NK-92 (cell line): ENCODE data around the gene HEBP1.
"Not testable (repeated sequence)": the region's sequence is repeated elsewhere in the genome, so short reads cannot be mapped to it uniquely, and the experiment has no call there.

Experiments used
- DNase-seq: peaks from one replicate; lab custom pipeline; 2025; ENCODE audit not compliant: unreplicated experiment; lab: John Stamatoyannopoulos, UW

Gene HEBP1

GRCh38 chr12:12999959-13000615 is at the start of gene HEBP1:
HEBP1 (minus strand) TSS chr12:13000265; CDS start chr12:13000114, 151 bp downstream.
- peak; percentile 70 for DNase-seq

GRCh38 chr12:13049816-13050215 is 49.8 kb upstream of the HEBP1 start:
- DNase-seq = no peak

DNA sequence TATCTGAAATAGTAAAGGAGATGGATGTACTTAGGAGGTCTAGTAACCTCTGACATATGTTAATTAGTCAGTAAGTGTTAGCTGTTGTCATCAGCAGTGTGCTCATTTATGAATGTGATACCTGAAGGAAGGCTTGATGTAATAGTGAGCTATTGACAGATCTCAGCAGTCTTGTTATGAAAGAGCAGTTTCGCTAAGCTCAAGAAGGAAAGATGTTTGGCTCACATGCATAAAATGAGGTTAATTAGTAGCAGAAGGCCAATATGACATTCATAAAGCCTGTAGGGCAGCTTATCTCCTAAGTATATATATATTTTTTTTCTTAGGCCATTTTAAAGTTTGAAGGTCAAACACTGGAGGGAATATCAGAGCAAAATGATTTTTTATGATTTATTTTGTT is 46.9 kb upstream of the HEBP1 start:
- no peak for DNase-seq

- DNase-seq = no peak
Measured at GRCh38 chr12:13045816-13046215, 45.8 kb upstream of the HEBP1 start.

GRCh38 chr12:13044906-13045299 is 44.8 kb upstream of the HEBP1 start:
- no peak for DNase-seq

- DNase-seq = no peak
Measured at GRCh38 chr12:13044002-13044905, 44.2 kb upstream of the HEBP1 start, which contains the start of gene FAM234B. FAM234B (plus strand) TSS chr12:13044381; CDS start chr12:13044404, 23 bp downstream.

DNA sequence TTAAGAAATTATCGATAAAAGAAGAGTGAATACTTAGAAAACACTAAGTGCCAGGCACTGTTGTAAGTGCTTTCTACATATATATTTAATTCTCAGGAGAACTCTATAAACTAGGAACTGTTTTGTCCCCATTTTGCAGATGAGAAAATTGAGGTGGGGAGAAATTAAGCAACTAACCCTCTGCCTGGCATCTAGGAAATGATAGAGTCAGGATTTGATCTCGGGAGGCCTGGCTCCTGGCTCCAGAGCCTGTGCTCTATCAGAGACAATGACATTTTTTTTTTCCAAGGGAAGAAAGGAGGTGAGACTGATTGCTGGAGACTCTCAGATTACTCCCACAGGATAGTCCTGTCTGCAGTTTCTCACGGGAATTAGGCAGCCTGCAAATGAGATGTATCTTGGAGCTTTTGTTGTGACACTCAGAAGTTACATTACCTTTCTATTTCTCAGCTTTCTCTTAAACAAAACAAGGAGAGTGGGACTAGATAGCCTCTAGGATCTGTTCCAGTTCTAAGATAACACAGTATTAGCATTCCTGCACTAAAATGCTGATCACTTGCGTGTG is 42.7 kb upstream of the HEBP1 start:
- DNase-seq = no peak

GRCh38 chr12:13041224-13041623 is 41.2 kb upstream of the HEBP1 start:
- DNase-seq = no peak

DNA sequence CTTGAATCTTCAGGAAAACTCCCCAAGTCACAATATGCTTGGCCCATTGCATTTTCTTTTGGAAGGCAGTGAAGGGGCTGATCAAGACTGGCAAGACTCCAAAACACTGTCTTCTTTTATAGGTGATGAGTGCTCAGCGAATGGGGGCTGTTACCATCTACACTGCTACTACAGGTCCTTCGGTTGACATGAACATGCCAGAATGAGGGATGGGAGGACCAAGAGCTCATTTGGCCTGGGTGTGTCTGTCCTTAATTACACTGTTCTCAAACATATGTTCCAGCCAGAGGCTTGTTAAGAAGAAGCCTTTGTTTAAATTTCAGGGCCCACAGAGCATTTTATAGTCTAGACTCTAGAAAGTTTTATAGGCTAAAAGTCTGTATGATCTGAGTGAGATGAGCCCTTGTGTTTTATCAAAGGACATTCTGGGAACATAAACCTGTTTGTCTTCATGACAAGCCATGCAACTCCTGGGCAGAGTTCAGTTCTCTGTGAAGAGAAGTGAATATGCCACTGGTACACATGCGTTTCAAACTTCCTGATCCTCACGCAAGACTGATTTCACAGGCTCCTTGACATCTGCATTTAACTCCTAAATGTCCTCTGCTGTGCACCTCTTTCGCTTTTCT is 39.4 kb upstream of the HEBP1 start:
- no peak for DNase-seq

- no peak for DNase-seq
Measured at GRCh38 chr12:13038491-13039161, 38.6 kb upstream of the HEBP1 start.

- DNase-seq = no peak
Measured at GRCh38 chr12:13036881-13037280, 36.8 kb upstream of the HEBP1 start.

GRCh38 chr12:13035335-13035734 is 35.3 kb upstream of the HEBP1 start:
- not testable (repeated sequence) for DNase-seq

DNA sequence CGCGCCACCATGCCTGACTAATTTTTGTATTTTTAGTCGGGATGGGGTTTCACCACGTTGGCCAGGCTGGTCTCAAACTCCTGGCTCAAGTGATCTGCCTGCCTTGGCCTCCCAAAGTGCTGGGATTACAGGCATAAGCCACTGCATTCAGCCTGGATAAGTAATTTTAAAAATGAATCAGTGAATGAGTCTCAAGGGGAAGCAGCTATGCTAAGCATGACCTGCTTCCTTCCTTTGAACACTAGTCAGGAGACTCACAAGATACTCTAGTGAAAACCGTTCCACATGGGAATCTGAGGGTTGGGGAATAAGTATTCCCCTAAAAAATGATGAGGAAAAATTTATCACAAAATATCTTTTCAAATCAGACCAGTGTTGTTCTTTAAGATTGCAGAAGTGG is 33.4 kb upstream of the HEBP1 start:
- no peak for DNase-seq

DNA sequence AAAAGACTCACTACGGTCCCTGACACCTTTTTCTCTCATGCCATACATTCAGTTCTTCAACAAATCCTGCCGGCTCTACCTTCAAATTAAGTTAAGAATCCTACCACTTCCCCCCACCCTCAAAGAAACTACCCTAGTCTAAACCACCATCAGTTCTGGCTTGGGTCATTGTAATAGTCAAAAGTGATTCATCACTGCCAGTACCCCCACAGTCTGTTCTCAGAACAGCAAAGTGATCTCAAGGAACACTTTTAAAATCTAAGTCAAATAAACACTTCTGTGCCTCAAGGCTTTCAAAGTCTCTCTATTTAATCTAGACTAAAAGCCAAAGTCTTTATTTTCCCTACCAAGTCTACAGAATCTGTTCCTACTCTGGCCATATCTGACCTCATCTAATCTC is 32.1 kb upstream of the HEBP1 start:
- DNase-seq = no peak

- no peak for DNase-seq
Measured at GRCh38 chr12:13030541-13031291, 30.7 kb upstream of the HEBP1 start.

DNA sequence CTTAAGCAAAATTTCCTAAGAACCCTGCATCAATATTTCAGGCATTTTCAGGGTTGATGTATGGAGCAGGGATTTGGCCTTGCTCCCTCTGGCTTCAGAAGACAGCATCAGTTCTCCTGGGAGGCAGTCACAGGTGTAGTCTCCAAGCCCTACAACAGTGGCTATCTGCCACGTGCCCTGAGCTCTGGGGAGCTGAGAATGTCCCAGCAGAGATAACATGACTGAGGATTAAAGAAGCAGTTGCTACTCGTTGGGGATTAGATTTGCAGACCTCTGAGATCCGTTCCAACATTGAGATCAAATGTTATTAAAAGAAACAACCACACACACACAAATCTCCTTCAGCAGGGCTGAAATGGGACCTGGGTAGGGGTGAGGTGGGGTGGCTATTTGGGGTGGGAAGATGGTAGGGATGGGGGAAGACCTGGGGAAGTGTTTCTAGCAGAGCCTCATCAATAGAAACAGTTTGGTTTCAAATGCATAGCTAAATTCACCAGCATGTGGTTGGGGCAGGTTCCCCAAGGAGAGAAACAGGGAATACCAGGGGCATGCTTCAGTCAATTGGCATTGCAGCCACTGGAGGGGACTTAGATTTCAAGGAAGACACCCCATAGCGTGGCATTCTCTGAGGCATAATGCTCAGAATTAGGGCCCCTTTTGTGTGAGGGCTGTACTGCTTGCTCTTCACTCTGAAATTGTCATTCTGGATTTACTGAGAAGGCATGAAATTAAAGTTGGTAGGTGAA is 28.9 kb upstream of the HEBP1 start:
- DNase-seq = no peak

- no peak for DNase-seq
Measured at GRCh38 chr12:13027508-13027907, 27.4 kb upstream of the HEBP1 start.

GRCh38 chr12:13027032-13027431 is 27.0 kb upstream of the HEBP1 start:
- DNase-seq = no peak

- no peak for DNase-seq
Measured at GRCh38 chr12:13026286-13026685, 26.2 kb upstream of the HEBP1 start.

- no peak for DNase-seq
Measured at GRCh38 chr12:13024531-13024916, 24.5 kb upstream of the HEBP1 start.
